Measurements from ENCODE around the gene HEG1.
"Not testable (repeated sequence)": the region's sequence is repeated elsewhere in the genome, so short reads cannot be mapped to it uniquely, and the experiment has no call there.

Gene HEG1, protein sequence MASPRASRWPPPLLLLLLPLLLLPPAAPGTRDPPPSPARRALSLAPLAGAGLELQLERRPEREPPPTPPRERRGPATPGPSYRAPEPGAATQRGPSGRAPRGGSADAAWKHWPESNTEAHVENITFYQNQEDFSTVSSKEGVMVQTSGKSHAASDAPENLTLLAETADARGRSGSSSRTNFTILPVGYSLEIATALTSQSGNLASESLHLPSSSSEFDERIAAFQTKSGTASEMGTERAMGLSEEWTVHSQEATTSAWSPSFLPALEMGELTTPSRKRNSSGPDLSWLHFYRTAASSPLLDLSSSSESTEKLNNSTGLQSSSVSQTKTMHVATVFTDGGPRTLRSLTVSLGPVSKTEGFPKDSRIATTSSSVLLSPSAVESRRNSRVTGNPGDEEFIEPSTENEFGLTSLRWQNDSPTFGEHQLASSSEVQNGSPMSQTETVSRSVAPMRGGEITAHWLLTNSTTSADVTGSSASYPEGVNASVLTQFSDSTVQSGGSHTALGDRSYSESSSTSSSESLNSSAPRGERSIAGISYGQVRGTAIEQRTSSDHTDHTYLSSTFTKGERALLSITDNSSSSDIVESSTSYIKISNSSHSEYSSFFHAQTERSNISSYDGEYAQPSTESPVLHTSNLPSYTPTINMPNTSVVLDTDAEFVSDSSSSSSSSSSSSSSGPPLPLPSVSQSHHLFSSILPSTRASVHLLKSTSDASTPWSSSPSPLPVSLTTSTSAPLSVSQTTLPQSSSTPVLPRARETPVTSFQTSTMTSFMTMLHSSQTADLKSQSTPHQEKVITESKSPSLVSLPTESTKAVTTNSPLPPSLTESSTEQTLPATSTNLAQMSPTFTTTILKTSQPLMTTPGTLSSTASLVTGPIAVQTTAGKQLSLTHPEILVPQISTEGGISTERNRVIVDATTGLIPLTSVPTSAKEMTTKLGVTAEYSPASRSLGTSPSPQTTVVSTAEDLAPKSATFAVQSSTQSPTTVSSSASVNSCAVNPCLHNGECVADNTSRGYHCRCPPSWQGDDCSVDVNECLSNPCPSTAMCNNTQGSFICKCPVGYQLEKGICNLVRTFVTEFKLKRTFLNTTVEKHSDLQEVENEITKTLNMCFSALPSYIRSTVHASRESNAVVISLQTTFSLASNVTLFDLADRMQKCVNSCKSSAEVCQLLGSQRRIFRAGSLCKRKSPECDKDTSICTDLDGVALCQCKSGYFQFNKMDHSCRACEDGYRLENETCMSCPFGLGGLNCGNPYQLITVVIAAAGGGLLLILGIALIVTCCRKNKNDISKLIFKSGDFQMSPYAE (N-terminal part only)

DNA sequence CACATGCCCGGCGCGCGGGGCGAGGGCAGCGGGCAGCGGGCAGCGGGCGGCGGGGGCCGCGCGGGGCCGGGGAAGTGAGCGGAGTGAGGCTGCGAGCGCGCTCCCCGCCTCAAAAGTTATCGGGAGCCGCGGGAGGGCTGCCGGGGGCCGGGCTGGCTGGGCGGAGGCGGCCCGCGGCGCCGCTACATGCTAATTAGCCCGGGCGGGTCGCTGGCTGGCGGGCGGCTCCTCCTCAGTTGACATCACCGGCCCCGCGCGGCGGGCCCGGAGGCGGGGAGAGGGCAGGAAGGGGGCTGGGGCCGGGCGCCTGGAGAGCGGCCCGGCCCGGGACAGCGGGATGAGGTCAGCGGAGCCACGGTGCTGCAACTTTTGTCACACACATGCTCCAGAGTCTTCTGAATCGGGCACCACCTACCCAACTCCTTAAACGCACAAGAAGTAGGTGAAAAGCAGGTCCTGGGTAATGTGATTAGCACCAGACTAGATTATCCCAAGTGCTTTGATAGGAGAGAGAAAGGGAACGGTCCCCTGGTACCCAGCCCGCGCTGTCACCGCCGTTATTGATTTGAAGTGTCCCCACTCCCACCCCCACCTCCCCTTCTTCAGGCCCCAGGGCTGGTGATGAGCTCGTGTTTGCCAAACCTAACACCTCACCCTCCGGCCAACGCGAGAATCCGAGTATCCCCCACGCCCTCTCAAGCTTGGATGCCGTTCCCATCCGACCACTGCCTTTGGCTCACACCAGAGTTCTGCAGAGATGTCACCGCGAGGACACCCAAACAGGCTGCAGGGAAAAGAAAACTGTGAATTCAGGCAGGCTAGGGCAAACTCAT, at the start of gene HEG1:
Gene HEG1, minus strand, starts transcription at position 85 of the 833 bp plus-strand sequence. CDS start 107 bp downstream, outside the sequence.
- no peak for DNase-seq (ENCODE audit: low read depth)
- H3K4me3 ChIP-seq (ENCODE audit: low read depth, low read length): peak within 1 kb of the TSS; percentile 69

DNA sequence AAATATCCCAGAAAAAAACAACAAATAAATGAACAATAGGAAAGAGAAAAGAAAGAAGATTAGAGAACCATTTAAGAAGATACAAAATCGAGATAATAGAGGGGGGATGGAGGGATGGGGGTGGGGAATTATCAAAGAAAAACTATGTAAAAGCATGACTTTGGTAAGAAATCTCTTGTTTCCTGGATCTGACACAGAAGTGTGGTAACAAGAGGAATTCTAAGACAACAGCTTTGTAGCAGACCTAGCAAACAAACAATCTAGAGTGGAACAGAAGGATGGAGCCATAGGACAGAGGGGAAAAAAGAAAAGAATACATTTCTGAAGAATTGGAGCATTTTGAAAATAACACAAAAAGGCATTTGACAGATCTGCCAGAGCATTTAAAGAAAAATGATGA, 49.3 kb upstream of the HEG1 start:
- DNase-seq (ENCODE audit: low read depth): no peak
- no peak overlapping the region for H3K4me3 ChIP-seq (ENCODE audit: low read depth, low read length)

GRCh38 chr3:125104639-125105038, 48.8 kb upstream of the HEG1 start:
- no peak overlapping the region for H3K4me3 ChIP-seq (ENCODE audit: low read depth, low read length)
- no peak for DNase-seq (ENCODE audit: low read depth)

GRCh38 chr3:125103406-125103805, 47.6 kb upstream of the HEG1 start:
- H3K4me3 ChIP-seq (ENCODE audit: low read depth, low read length): no peak overlapping the region
- DNase-seq (ENCODE audit: low read depth): no peak

DNA sequence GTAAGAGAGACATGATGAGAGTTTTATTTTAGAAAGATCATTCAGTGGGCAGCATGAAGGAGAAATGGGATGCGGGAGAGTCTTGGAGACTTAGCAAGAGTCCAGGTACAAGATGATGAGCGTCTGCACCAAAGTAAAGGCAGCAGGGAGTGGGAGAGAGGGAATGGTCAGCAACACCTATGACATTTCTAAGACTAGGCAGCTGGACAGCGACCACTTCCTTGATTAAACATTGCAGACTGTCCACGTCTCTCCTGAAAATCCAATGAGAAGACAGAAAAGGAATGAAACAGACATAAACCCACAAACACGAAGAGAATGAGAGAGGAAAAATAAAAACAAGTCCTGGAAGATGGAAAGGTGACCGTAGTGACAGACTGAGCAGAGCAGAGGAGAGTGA, 46.7 kb upstream of the HEG1 start:
- no peak for DNase-seq (ENCODE audit: low read depth)
- no peak overlapping the region for H3K4me3 ChIP-seq (ENCODE audit: low read depth, low read length)

DNA sequence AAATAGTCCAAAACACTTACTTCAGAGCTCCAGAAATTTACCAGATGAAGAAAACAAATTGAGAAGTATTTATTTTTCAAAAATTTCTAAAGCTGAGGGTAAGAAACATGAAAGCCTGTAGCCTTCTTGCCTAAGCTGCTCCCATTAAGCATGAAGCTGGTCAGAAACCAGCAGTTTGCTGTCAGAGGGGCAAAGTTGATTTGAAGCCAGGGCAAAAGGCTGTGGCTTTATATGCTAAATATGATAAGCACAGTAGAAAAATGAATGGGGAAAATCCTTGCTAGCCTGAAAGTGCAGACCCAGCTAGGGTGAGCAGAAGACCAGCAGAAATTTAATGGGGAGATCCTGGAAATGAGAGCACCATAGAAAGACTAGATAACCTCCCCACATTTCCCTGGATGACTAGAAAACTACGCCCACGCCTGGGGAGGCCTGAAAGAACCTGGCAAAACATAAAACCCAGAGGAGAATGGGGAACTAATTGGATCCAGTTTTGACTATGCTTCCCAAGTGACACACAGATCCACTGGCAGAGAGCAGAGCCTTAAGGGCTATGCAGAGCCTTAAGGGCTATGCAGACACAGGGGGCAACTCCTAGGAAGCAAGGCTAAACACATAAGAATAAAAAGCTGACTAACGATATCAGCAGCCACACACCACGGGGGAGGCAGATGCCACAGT, 43.0 kb upstream of the HEG1 start:
- no peak for DNase-seq (ENCODE audit: low read depth)
- H3K4me3 ChIP-seq (ENCODE audit: low read depth, low read length): no peak overlapping the region

- H3K4me3 ChIP-seq (ENCODE audit: low read depth, low read length): no peak overlapping the region
- no peak for DNase-seq (ENCODE audit: low read depth)
Measured at GRCh38 chr3:125090649-125091048, 34.9 kb upstream of the HEG1 start.

GRCh38 chr3:125087768-125088391, 32.1 kb upstream of the HEG1 start:
- H3K4me3 ChIP-seq (ENCODE audit: low read depth, low read length): no peak overlapping the region
- DNase-seq (ENCODE audit: low read depth): no peak

- no peak overlapping the region for H3K4me3 ChIP-seq (ENCODE audit: low read depth, low read length)
- no peak for DNase-seq (ENCODE audit: low read depth)
Measured at GRCh38 chr3:125085166-125085565, 29.4 kb upstream of the HEG1 start.

GRCh38 chr3:125083776-125084175, 28.0 kb upstream of the HEG1 start:
- no peak for DNase-seq (ENCODE audit: low read depth)
- H3K4me3 ChIP-seq (ENCODE audit: low read depth, low read length): no peak overlapping the region

DNA sequence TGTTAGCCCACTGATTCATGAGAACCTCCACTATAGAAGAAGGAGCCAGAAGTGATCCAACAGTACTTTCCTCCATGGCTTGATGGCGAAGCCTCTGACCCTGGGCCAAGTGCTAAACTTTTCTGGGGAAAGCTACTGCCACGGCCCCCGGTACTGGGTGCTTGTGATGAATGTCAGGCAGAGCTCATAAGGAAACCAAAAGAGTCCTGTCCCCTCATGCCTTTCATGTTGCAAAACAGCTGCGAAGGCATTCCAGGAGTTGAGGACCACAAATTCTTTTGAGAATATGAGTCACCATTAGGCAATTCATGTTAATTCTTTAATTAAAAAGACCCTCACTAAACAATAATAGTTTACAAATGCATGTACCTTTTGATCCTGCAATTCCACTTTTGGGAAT, 26.5 kb upstream of the HEG1 start:
- not testable (repeated sequence) for DNase-seq (ENCODE audit: low read depth)

GRCh38 chr3:125080077-125080476, 24.3 kb upstream of the HEG1 start:
- no peak overlapping the region for H3K4me3 ChIP-seq (ENCODE audit: low read depth, low read length)
- DNase-seq (ENCODE audit: low read depth): no peak

More for the DNA sequence above, 26.5 kb upstream of the HEG1 start:
- H3K4me3 ChIP-seq (ENCODE audit: low read depth, low read length): not testable (repeated sequence)

- no peak overlapping the region for H3K4me3 ChIP-seq (ENCODE audit: low read depth, low read length)
- DNase-seq (ENCODE audit: low read depth): no peak
Measured at GRCh38 chr3:125079675-125080045, 23.9 kb upstream of the HEG1 start.

DNA sequence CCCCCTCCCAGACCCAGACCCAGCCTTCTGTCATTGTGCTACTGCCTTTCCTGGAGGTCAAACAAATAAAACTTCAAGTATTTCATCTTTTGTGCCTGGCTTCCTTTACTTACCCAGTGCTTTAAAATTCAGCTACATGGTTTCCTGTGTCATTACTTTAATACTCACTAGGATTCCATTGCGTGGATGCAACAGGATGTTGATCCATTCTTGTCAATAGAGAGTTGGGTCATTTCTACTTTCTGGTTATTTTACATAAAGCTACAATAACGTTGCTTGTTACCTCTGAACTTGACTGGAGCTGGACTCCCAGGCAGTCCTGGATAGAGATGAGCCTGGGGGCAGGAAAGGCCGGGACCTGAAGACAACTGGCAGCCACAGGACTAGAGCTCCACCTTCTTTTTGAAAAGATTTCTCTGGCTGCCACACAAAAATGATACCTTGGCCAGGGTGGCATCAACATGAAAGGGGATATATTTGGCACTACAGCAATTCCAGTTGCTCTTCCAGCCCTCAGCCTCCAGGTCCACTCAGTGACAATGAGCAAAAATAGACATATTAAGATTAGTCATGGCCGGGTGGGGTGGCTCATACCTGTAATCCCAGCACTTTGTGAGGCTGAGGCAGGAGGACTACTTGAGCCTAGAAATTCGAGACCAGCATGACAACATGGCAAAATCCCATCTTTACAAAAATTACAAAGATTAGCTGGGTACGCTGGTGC, 23.3 kb upstream of the HEG1 start:
- no peak for DNase-seq (ENCODE audit: low read depth)
- H3K4me3 ChIP-seq (ENCODE audit: low read depth, low read length): no peak overlapping the region

DNA sequence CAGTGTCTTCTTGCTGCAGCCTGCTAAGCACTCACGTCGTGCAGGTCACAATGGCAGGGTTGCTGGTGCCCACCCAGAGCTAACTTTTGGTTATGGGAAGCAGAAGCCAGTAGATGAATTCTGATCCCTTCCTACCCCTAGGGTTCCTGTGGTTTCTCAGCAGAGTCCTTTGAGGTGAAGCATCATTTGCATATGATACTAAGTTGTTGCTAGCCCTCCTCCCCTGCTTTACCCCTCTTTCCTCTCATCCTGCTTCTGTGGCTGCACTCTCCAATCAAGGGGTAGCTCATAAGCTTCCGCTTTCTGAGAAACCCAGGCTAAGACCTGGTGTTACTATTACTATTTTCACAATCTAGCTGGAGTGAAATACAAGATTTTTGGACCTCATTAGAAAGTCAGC, 22.1 kb upstream of the HEG1 start:
- no peak overlapping the region for H3K4me3 ChIP-seq (ENCODE audit: low read depth, low read length)
- DNase-seq (ENCODE audit: low read depth): no peak

- H3K4me3 ChIP-seq (ENCODE audit: low read depth, low read length): no peak overlapping the region
- no peak for DNase-seq (ENCODE audit: low read depth)
Measured at GRCh38 chr3:125076464-125076863, 20.7 kb upstream of the HEG1 start.

GRCh38 chr3:125075738-125076137, 19.9 kb upstream of the HEG1 start:
- no peak overlapping the region for H3K4me3 ChIP-seq (ENCODE audit: low read depth, low read length)
- DNase-seq (ENCODE audit: low read depth): no peak
